Stimulated activated CD8-positive, alpha-beta memory T cell treated with anti-CD3 and anti-CD28 coated beads, Interleukin-4, amount 100 ng/mL, for 4 hours (primary cell): Measurements from ENCODE around the gene BRME1.
A peak's percentile ranks its signal among the peaks of the same experiment; 100 is the strongest.

Experiments used
- DNase-seq, 2 donors: peaks; one replicate each; pipeline ENCODE4 v3.0.0-alpha.2; 2020; ENCODE audit warnings: low read depth in 2 of 2, low spot score in 1 of 2

The BRME1 gene

GRCh38 chr19:13905634-13906520, at the start of gene BRME1, which contains the start of gene CC2D1A:
TSS of gene BRME1 (minus strand) at chr19:13906117. CDS start at chr19:13904892, 1,225 bp downstream.
TSS of gene CC2D1A (plus strand) at chr19:13906201. CDS start at chr19:13906442, 241 bp downstream.
- DNase-seq = peak; percentile 90 to 92

GRCh38 chr19:13954185-13954584, 48.3 kb upstream of the BRME1 start:
- DNase-seq = no peak

DNA sequence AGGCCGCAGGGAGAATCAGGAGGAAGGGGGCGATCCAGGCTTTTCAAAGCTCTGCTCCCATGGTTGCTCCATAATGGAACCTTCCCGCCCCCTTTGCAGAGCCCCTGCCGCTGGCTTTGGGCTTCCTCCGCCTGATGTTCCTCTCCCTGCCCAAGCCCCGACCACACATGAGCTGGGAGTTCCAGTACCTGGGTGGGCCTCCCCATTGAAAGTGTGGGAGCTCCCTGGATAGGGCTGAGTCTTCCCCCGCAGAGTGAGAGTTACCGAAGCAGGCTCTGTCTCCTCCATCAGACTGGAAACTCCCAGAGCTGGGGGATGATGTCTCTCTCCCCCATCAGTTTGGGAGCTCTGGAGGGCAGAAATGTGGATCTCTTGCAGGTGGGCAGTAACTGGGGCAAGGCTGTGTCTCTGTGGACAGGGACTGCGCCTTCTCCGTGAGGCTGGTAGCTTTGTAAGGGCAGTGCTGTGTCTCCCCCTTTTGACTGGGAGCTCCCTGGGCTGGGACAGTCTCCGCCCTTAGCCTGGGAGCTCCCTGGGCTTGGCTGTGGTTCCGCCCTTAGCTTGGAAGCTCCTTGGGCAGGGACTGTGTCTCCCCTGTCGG, 47.1 kb upstream of the BRME1 start:
- no peak for DNase-seq

DNA sequence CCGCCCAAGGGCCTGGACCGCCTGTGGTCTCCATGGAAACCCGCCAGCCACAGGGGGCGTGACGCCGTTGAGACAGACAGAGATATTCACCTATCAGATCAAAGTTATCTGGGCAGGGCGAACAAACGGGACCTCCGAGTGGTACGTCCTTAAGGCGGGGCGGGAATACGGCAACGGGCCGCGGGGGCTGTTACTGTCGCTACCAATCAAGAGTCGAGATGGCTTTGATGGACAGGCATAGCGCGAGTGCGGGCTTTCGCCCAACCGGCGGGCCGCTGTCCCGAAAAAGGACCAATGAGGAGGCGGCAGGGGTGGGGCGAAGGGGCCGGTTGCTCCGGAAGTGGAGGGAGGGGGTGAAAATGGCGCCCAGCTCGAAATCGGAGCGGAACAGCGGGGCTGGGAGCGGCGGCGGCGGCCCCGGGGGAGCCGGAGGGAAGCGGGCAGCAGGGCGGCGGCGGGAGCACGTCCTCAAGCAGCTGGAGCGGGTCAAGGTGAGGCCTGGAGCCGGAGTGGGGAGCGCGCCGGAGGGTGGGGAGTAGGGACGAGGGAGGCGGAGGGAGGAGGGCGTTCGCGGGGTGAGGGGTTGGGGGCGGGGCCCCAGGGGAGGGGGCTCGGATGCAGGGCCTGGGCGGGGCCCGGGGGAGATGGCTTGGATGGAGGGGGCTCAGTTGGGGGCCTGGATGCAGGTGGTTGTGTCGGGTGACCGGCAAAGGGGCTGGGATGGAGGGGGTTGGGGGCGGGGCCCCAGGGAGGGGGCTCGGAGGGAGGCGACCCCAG, 46.4 kb upstream of the BRME1 start, which contains the start of gene DCAF15:
DCAF15 (plus strand) TSS at position 356 of the 777 bp plus-strand sequence; CDS start at position 360, 4 bp downstream.
- peak; percentile 98 for DNase-seq

GRCh38 chr19:13951799-13952153, 45.9 kb upstream of the BRME1 start:
- no peak for DNase-seq

GRCh38 chr19:13951043-13951442, 45.1 kb upstream of the BRME1 start:
- no peak for DNase-seq

GRCh38 chr19:13946414-13946813, 40.5 kb upstream of the BRME1 start:
- no peak for DNase-seq

- DNase-seq = no peak
These were observed 36.2 kb upstream of the BRME1 start for GRCh38 chr19:13942023-13942684.

- no peak for DNase-seq
These were observed 32.6 kb upstream of the BRME1 start, which contains the start of gene PODNL1 for GRCh38 chr19:13938301-13939064. TSS of gene PODNL1 (minus strand) at chr19:13938417. CDS start at chr19:13938181, 236 bp downstream.

GRCh38 chr19:13937479-13938300, 31.8 kb upstream of the BRME1 start:
- no peak for DNase-seq

DNA sequence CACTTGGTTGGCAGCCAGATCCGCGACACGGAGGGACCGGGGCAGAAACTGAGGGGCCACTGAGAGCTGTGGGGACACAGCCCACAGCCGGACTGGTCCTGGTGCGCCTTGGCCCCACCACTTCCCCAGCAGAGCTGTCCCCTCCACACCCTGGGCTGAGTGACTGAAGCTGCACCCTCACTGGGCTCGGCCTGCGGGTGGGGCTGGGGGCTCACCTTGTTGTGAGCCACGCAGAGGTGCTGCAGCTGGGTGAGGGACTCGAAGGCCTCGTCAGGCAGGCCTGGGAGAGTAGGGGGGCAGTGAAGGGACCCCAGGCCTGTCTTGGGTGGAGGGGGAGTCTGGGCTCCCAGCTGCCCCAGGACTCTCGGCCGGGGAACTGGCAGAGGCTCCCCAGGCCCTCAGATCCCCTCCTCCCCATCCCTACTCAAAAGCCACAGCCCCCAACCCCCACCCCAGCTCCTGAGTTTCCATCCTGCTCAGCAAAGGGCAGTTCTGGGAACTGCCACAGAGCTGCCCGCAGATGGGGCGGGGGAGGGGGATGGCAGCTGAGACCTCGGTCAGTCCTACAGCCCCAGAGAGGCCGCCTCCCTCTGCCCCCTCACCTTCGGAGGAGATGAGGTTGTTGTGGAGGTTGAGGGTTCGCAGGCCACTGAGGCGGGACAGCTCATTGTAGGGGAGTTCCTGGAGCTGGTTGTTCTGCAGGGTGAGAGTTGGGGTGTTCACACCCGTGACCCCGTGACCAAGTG, 30.0 kb upstream of the BRME1 start:
- DNase-seq = no peak

DNA sequence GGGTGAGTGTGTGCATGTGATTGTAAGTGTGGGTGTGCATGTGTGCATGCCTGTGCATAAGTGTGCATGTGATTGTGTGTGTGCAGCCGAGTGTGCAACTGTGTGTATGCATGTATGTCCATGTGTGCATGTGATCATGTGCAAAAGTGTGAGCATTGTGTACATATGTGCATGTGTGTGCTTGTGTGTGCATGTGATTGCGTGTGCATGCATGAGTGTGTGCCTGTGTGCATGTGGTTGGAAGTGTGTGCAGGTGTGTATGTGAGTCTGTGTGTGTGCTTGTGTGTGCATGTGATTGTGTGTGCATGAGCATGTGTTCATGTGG, 28.8 kb upstream of the BRME1 start:
- DNase-seq = no peak

GRCh38 chr19:13932911-13933393, 27.0 kb upstream of the BRME1 start:
- no peak for DNase-seq

DNA sequence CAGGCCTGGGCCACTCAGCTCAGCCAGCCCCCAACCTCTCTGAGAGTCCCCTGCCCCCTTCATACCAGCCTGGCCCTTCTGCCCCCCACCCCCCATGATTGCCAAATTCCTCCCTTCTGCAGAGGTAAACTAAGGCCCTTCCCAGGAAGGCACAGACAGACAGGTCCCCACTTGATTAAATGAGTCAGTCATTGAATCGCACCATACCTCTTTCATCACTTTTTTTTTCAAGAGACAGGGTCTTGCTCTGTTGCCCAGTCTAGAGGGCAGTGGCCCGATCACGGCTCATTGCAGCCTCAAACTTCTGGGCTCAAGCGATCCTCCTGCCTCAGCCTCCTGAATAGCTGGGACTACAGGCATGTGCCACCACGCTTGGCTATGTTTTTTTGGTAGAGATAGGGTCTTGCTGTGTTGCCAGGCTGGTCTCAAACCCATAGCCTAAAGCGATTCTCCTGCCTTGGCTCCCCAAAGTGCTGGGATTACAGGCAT, 26.3 kb upstream of the BRME1 start:
- no peak for DNase-seq

DNA sequence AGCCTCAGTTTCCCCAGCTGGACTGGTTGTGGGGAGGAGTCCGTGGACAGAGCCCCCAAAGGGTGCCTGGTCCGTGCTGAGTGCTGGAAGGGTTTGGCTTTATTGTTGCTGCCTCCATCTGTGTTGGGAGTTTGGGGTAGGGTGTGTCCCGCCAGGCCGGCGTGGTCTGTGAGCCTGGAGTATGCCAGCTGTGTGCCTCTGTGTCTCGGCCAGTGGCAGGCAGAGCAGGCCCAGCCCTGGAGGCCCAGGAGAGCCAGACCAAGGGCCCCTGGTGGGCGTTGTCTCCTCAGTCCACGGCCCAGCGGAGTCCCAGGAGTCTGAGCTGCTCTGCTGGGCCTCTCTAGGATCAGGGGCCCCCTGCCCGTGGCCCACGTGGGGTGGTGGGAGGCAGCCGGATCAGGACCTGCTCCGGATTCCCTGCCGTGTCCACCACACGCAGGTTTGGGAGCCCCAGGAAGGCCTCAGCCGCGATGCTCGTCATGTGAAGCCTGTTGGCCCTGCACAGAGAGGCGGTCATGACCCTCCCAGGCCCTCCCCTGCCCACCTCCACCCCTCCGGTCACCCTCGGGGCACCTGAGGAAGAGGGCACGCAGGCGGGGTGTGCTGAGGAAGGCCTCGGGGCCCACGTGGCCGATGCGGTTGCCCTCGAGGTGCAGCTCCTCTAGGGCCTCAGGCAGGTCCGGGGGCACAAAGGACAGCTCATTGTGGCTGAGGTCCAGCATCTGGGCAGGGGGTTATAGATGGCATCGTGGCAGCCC, 25.7 kb upstream of the BRME1 start:
- DNase-seq = no peak

- DNase-seq = no peak
These were observed 24.5 kb upstream of the BRME1 start for GRCh38 chr19:13930402-13930801.

- no peak for DNase-seq
These were observed 24.0 kb upstream of the BRME1 start for GRCh38 chr19:13929956-13930355.

DNA sequence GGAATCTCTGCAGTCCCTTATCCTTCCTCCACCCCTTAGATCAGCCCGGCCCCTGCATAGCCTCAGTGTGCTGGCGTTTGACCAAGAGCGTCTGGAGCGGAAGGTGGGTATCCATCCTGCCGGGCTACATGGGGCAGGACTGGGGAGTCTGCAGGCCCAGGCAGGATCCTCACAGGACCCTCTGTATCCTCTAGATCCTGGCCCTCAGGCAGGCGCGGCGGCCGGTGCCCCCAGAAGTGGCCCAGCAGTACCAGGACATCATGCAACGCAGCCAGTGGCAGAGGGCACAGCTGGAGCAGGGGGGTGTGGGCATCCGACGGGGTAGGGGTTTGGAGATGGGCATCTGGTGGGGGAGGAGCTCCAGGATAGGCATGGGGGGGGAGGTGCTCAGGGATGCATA, 23.4 kb upstream of the BRME1 start:
- no peak for DNase-seq
